ENCODE measurements around the gene PARD6G.

GRCh38 chr18:80189531-80189865 lies 57.8 kb downstream of the PARD6G start:
- TF ChIP-seq CTCF (conservative IDR thresholded peaks at IDR 0.05): no peak
- TF ChIP-seq ZFX (IDR thresholded peaks at IDR 0.05): no peak
